Left lobe of liver (tissue), 2 donors: ENCODE results near the gene PDE1C. TPM values are rescaled to one million over a fixed set of nuclear protein-coding genes. Genes with fewer than 3 reads are reported as not detected.

Experiments
- ATAC-seq: fragments of 200-7000 bp; cut with Tn5 transposase; one replicate; pipeline ENCODE4 v1.9.1; 2020; ENCODE audit warnings: mild to moderate bottlenecking, moderate library complexity
- DNase-seq: peaks from one replicate; pipeline ENCODE4 v3.0.0-alpha.2; 2020; ENCODE audit warnings: low spot score
- total RNA-seq: library from RNA; stranded (reverse); gene quantifications from one replicate; pipeline ENCODE4 v1.2.1, GENCODE V29; 2021
- donor health status: DM: no; HTN: no; CAD: no; lungs with moderate emphysema.
- donor health status: DM: no; HTN: yes; CAD: no.

The PDE1C gene
- total RNA-seq, 1 donor from 2014 or later: 0.03 TPM

- ATAC-seq (peak; percentile 98), DNase-seq (peak; percentile 57)
Observed at GRCh38 chr7:31735991-31736982, 333.9 kb downstream of the PDE1C start.

DNA sequence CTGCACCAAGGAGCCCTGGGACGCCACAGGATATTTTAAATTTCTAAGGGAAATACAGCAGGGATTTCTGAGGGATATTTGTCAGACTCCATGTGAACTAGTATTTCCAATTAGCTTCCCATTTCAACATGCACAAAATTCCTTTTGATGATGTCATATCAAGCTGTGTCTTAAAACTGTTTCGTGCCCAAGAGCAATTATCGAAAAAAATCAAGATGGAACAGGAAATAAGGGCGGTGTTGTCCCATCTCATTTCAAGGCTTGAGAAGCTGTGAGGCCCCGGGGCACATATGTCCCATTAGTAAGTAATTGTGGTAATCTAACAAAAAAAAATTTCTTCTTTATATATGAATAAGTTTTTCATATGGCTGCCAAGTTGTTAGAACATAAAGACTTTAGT is 335.8 kb downstream of the PDE1C start:
- DNase-seq (no peak), ATAC-seq (no peak)

DNA sequence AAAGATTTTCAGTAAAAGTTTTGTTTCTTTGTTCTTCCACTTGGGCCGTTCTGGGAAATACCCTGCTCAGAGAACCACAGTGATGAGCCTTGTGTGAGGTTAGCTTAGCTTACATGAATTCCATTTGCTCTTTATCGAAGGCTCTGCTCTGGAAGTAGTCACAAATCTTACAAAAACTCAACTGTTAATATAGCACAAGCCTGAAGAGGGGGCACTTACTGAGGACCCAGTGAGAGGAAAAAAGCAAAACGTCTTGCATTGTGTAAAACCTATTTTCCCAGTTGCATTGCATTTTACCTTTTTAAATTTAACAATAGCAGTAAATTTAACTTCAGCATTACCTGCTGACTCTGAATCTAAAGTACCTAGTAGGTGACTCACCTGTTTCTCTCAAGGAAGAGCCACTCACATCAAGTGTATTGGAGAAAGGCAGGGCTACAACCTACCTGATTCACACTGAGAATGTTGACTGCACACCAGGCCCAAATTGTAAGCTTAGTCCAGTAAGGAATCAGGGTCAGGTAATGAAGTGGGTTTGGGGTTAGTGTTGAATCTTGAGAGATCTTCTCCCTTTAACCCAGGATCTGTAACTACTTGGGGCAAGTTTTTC is 340.9 kb downstream of the PDE1C start:
- no peak for DNase-seq
- ATAC-seq: no peak

DNA sequence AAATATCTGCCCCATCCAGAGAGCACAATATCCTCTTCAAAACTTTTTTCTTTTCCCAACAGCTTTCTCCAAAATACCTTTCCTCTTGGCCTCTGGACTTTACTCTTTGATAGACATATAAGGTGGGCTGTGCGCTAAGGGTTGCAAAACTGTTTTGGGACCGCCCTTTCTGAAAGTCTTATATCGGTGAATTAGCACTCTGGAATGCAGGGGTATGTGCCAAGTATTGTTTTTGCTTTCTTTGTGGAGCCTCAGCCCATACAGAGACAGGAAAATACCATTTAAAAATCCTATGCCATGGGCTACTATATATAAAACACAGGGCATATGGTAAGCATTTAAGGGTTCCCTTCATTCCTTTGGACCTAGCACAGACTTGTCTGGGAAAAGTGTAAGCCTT is 345.5 kb downstream of the PDE1C start:
- ATAC-seq: no peak

GRCh38 chr7:31720366-31720765 is 349.8 kb downstream of the PDE1C start:
- DNase-seq (no peak), ATAC-seq (no peak)

More for the DNA sequence above, 345.5 kb downstream of the PDE1C start:
- DNase-seq: no peak

DNA sequence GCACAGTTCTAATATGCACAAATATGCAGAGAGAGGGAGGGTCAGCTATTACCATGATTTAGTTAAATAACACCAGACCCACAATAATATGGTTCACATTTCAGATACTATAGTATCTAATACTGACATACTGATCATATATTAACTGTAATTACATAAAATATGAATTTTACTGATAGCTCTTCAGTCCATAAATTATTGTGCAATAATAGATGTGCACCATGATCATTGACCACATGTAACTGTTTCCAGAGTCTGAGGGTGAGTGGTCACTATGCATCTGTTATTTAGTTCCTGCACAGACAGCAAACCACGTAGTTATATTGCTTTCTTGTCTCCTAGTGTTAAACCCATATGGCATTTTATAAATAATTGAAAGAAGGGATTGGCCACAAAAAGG is 353.9 kb downstream of the PDE1C start:
- no peak for ATAC-seq
- DNase-seq: no peak

GRCh38 chr7:31710171-31710570 is 360.0 kb downstream of the PDE1C start:
- DNase-seq (no peak), ATAC-seq (no peak)

DNA sequence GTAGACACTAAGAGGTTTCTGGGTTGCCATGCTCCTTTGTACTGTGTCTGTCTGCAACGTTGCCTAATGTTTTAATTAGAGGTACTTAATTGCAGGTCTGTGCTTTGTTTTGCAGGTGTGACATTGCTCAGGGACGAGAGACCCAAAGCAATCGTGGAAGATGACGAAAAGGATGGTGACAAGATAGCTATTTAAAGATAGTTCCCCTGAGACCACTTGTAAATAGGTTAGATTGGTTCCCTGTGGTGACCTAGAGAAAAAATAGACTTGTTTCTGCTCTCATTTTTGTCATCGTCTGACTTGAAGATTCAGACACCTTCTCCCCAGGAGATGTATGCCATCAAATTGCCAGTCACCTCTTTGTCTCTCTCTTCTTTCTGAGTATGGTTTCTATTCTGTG is 363.1 kb downstream of the PDE1C start:
- DNase-seq (no peak), ATAC-seq (no peak)

DNA sequence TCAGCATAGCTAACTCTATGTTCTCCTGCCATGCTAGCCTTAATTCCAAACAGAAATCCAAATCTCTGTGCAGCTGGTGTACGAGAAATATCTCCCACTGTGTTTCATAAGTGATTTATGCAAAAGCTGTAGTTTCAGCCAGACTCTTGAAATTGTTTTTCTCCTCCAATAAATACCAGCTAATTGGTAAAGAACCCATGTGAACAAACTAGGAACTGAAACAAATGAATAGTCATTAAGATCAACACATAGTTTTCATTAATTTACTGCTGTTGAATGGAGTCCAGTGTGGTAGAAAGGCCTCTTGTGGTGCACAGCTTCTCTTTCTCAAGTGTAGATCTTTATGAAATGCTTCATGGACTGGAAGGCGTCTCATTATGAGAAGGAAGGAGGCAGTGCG is 364.8 kb downstream of the PDE1C start:
- ATAC-seq: no peak

DNA sequence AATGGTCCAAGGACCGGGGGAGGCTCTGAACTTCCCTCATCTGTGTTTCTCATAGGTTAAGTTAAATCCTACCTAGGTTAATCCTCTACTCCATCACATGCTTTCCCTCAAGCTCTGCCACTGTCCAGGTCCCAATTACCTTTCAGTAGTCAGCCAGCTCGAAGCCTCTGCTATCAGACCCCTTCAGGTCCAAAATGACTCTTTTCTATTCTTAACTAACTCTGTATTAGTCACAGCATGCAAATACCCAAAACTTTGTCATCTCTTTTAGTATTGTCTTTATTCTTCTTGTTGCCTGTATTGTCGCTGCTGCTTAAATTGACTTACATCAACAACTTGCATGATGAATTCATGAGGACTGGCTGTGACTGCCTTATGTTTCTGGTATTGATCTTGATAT is 367.9 kb downstream of the PDE1C start:
- ATAC-seq: no peak
- DNase-seq: no peak

More for the DNA sequence above, 364.8 kb downstream of the PDE1C start:
- DNase-seq: no peak
